A549 (cell line): Measurements from ENCODE around the gene RASGRF1.

Experiments used
- FOSL2 ChIP-seq, 2 experiments: fragments of 450-650 bp in 1 of 2; fragments of >200 bp in 1 of 2; sonication (Bioruptor Twin) in 1 of 2; formaldehyde crosslinking; IDR thresholded peaks; 2 replicates each; pipeline versions ENCODE4 v1.5.0 to v1.6.1; 2016 to 2020; ENCODE audit warnings: mild to moderate bottlenecking in 1 of 2, moderate library complexity in 1 of 2
- HMGXB4 ChIP-seq: fragments of 250-450 bp; sonication (Bioruptor Pico); IDR thresholded peaks from 2 replicates; pipeline ENCODE4 v1.5.0; 2021; ENCODE audit warnings: mild to moderate bottlenecking, moderate library complexity, borderline replicate concordance
- HOXB13 ChIP-seq: fragments of 250-450 bp; sonication (Bioruptor Pico); IDR thresholded peaks from 2 replicates; pipeline ENCODE4 v1.5.0; 2020; ENCODE audit warnings: low read depth, mild to moderate bottlenecking, moderate library complexity
- REST ChIP-seq: fragments of 200-600 bp; sonication (generic); IDR thresholded peaks from 2 replicates; pipeline ENCODE4 v1.6.1; 2016; ENCODE audit warnings: antibody characterized with exemption, mild to moderate bottlenecking, moderate library complexity
- RNF2 ChIP-seq: fragments of 200-600 bp; sonication (generic); IDR thresholded peaks from 2 replicates; pipeline ENCODE4 v1.6.1; 2016; ENCODE audit warnings: low read depth, mild to moderate bottlenecking, antibody characterized with exemption, moderate library complexity, borderline replicate concordance

- TF ChIP-seq FOSL2 (IDR thresholded peaks at IDR 0.05) (no peak), FOSL2 (CRISPR knock-in tag; IDR thresholded peaks at IDR 0.05) (peak; percentile 60), HMGXB4 (CRISPR knock-in tag) (no peak), HOXB13 (CRISPR knock-in tag) (no peak), REST (no peak), RNF2 (no peak)
These were observed 93.7 kb downstream of the RASGRF1 start for GRCh38 chr15:78996894-78997275.
